Astrocyte (in vitro differentiated cells and primary cell): ENCODE data around the gene HEXIM2.

ENCODE experiments used
- CTCF ChIP-seq: IDR thresholded peaks from 2 replicates; pipeline ENCODE4 v1.5.1; 2011; ENCODE audit warnings: low read depth, mild to moderate bottlenecking, inconsistent platforms, low read length, moderate library complexity; ENCODE audit not compliant: insufficient read depth
- EZH2 ChIP-seq: IDR thresholded peaks from 2 replicates; pipeline ENCODE4 v1.6.1; 2012; ENCODE audit warnings: mild to moderate bottlenecking, low read length, inconsistent platforms; ENCODE audit not compliant: insufficient read depth

- TF ChIP-seq CTCF: no peak
- TF ChIP-seq EZH2: no peak
Measured at GRCh38 chr17:45137561-45138305, 23.9 kb upstream of the HEXIM2 start.
